UCSD-AML1 (cell line): ENCODE data around the gene PIGR.
A peak's percentile ranks its signal among the peaks of the same experiment; 100 is the strongest.

ENCODE experiments used
- DNase-seq: peaks from one replicate; lab custom pipeline; 2025; ENCODE audit not compliant: unreplicated experiment; lab: John Stamatoyannopoulos, UW

The PIGR gene

DNA sequence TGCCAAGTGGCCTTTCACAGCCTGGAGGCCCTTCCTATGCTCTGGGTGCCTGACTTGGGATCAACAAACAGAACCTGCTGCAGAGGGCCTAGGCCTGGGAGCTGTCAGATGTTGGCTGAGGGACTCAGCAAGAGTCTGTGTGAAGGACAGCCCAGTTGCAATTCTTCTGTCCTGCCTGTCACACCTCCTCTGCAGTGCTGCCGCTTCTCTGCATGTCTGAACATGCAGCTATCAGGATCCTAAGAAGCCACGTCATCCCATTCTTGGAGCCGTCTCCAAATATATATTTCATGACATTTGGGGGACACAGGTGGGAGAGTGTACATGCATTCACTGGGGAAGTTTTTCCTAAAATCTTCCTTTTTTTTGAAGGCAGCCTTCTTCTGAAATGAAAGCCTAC, 15.4 kb upstream of the PIGR start:
- no peak for DNase-seq

DNA sequence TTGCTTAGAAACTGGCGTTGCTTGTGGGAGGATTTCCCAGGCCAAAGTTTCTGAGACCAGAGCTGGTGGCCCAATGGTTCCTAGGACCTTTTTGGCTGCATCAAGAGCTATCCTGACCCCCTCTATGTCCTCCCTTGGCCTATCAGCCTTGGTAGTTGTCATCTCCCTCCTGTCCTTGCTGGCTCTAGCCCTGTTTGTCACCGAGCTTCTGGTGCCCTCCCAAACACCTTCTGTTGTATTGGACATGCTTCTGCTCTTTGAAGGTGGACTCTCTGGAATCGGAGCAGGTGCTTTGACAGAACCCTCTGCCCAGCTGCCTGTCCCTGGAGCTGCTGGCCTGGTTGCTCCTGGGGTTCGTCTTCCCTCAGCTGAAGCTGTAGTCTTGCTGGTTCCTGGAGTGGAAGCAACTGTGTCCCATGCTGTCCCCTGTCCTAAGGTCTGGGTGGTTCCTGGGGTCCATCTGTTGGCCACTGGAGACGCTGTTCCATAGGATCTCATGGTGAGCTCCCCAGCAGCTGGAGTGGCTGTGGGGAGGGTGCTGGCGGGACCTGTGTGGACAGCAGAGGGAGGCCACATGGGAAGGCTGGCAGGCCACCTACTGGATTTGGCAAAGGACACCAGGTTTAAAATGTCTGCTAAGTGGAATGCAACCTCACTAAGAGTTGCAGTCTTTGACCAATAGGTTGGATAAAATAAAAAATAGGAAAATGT, 14.6 kb upstream of the PIGR start:
- no peak for DNase-seq

DNA sequence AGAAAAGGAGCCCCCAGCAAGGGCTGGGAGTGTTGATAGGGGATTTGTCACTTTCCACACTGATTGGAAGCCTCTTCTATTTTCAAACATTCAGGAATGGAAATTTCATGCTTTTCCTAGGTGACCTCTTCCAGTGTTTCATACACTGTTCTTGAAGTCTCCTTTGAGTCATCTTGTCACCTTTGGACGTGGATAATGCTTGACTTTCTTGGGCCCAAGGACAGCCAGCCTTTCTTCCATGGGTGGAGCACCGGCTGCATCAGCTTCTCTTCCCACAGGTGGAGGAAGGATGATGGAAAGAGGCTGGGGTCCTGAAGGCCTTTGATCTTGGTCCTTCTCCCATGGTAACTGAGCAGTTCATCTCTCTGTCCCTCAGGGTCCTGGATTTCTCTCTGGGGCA, 11.9 kb upstream of the PIGR start:
- DNase-seq, result no peak

DNA sequence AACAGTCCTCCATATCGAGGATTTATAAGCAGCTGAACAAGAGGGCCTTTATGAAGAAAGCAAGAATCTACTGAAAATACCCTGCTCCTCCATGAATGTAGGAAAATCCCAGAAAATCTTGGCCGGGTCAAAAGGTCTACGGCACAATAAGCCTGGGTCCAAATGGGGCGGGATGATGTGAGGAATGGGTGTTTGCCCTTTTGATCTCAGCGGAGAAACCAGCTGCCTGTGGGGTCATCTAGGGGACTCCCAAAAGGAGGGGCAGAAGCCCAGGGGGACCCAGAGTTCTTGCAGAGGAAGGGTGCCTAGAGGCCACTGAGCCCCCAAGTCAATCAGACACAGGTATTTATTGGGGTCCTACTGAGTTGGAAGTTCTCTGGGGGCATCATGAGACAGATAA, 11.4 kb upstream of the PIGR start:
- no peak for DNase-seq

DNA sequence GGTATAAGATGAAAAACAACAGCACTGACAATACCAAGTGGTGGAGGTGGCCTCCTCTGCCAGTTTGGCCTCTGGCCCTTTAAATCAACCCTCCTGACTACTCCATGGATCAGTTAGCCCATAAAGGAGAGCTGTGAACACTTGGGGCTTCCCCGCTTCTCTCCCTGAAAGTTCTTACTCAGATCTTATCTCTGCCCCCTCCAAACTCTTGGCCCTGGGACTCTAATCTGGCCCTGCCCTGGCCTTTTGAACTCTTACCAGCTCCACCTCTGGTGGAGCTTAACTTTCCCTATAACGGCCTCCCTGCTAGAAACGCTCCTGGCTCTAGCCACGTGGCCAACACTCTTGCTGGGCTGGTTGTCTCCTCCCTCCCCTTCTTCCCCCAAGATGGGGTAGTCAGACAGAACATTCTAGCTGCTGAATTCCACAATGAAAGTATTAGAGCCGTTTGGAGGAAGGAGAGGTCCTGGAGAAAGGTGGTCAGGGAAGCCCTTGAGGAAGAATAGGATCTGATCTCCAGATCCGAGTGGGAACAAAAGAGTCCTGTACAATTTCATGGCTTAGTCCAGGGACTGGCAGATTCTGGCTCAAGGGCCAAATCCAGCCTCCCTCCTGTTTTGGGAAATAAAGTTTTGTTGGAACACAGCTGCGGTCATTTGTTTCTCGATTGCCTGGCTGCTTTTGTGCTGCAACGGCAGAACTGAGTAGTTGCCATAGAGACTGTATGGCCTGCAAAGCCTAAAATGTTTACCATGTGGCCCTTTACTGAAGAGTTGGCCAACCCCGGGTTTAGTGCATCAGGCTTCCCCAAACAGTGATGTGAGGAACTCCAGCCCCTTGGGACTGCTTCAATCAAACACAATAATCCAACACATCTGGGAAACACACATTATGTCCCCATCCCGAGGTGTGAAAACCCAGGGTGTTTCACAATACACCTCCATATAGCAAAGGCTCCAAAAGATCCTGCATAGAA, 9.5 kb upstream of the PIGR start:
- DNase-seq, result no peak

DNA sequence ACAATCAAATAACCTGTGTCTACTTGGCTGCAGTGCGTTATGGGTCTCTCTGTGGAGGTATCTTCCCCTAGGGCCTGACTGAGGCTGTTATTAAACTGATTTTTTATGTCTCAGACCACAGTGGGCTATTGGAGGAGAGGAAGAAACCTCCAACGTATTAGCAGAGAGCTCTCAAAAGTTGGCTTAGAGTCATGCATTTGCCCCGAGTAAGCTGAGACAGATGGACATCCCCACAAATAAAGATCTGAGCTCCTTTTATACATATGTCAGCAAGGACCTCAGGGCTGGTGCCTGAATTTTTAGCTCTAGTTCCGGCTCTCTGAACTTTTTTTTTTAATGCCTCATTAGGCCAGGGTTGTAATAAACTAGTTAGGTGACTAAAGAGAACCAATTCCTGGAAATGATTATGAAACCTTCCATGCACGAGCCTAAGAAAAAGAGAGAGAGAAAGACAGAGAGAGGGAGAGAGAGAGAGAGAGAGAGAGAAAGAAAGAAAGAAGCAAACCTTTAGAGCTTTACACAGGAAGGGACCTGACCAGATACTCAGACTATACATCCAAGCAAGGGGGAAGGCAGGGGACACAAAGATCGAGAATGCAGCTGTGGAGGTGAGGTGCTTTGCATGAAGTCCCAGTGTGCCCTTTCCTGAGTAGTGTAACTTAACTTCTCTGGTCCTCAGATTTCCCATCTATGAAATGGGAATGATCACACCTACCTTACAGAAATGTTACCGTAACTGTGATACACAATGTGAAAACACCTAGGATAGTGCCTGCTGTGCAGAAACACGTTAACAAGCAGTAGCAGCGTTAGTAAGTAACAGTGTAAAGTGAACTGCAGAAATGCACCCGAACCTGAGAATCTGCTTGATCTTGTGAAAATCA, 8.4 kb upstream of the PIGR start:
- no peak for DNase-seq

DNA sequence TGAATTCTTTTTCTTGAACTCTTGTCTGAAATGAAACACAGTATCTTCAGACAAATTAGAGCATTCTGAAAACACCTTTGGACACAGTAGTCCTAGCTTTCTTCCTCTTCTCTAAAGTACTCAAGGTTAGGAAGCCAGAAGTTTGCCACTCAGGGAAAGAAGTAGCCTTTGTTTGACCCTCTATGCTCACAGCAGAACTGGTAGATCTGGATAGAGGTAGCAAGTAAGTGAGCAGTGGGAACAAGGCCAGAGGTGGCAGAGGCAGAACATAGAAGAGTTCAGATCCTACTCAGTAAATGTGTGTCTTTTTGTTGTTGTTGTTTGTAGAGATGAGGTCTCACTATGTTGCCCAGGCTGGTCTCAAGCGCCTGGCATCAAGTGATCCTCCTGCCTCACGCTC, 7.4 kb upstream of the PIGR start:
- DNase-seq, result no peak

DNA sequence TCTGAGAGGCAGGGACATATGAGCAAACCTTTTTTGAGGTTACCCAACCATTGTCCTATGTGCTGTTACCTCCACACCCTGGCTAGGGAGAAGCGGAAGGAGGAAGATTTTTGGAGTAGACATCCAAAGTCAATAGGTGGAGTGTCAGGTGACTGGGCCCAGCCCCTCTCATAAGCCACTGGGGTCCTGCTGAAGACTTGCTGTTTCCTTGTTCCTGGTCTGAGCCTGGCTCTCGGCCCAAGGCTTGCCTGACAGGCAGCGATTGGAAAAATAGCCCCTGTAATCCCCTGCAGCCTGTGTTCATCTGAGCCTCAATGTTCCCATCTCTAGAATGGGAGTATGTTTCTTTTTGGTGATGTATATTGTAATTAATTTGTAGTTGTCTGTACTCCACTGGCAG, 6.9 kb upstream of the PIGR start:
- no peak for DNase-seq

DNA sequence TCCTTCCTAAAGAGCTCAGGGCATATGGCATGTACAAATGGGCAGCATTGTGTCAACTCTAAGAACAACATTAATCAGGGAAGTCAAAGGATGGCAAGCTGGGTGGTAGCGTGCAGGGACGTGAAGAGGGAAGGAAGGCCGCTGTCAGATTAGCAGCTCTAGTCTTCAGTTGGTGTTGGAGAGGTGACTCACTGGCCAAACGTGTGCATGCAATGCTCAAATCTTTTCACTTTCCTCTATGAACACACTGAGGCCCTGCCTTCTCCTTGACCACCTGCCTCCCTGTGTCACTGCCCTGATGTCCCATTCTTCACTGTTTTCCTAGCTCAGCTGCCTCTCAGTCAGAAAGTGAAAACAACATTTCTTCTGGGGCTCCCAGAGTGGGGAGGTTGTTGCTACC, 5.9 kb upstream of the PIGR start:
- peak; percentile 43 for DNase-seq

DNA sequence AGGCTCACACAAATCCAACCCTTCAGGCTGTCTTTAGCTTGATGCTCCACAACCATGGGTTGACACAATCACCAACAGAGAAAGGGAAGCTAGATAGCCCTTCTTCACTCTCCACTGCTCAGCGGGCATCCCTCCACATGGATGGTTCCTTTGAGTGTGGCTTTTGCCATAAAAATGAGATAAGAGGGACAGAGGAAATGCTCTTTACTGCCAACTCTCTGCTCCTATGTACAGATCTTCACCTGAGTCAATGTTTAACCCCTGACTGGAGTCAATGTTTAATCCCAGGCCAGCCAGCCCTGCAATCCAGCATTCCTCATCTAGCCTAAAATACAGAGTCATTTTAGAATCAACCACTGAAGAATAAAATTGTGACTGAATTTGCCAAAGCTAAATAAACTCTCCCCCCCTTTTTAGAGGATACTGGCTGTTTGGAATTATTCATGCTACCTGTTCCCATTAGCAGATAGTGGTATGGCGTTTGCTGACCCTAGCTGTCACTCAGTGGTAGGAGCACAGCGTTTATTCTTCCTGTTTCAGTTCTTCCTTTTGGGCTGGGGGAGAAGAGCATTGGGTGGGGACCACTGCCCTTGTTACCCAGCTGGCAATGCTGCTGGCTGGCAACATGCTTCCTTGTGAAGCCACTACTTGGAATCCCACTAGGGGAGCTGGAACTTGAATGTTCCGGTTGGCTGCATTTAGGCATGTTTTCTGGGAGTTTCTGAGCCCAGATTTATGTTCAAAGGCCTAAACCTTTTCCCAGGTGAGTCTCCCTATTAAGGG, 5.2 kb upstream of the PIGR start:
- no peak for DNase-seq

DNA sequence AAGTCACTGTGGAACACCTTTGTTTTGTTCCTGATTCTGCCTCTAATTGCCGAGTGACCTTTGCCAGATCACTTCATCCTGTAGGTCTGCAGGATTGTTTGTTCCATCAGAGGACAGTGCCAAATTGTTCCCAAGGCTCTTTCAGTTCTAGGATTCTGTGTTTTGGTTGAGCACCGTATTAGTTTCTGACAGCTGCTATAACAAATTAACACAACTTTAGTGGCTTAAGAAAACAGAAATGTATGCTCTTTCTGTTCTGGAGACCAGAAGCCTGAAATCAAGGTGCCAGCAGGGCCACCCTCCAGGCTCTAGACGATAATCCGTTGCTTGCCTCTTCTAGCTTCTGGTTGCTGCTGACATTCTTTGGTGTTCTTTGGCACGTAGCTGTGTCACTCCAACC, 3.4 kb upstream of the PIGR start:
- no peak for DNase-seq

DNA sequence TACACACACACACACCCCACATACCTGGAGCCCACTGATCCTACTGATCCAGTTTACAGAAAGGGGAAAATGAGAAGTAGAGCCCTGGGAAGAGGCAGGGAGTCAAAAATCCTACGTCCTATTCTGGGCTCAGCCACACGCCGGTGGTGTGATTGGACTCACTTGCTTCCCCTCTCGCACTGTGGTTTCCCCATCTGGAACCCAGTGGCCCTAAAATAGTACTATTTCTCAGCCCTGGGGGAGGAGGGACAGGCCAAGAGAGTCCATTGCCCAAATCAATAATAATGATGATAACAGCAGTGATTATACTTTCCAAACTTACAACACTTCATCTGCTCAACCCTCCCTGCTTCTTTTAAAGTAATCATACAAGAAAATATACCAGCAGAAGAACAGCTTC, 2.9 kb upstream of the PIGR start:
- DNase-seq, result no peak

DNA sequence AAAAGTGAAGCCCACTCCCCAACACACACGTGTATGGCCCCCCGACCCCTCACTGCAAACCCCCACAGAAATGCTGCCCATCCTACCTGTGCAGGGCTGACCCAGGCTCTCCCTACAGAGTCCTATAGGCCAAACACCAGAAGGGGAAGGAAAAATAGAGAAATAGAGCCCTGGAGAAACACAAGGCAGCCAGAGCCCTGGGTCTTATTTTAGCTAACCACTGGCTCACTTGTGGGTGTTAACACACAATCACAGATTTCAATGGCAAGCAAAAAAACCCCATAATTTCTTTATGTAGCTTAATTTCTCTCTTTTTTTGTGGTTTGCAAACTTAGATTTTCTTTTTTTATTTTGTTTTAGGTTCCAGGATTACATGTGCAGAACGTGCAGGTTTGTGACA, 989 bp upstream of the PIGR start:
- no peak for DNase-seq

DNA sequence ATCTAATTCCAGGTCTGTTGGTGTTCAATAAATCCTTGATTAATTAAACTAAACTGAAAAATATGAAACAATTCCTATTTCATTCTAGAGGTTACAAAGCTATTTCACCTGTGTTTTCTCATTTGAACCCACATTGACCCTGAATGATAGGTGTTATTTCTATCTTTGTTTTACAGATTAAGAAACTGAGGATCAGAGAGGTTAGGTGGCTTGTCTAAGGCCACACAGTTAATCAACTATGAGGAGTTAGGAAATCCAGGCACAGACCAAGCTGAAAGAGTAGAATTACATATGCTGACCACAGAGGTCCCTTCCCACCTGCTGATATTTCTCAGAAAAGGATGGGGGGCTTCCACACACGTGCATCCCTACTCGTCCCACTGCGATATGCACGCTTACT, 487 bp downstream of the PIGR start:
- no peak for DNase-seq

DNA sequence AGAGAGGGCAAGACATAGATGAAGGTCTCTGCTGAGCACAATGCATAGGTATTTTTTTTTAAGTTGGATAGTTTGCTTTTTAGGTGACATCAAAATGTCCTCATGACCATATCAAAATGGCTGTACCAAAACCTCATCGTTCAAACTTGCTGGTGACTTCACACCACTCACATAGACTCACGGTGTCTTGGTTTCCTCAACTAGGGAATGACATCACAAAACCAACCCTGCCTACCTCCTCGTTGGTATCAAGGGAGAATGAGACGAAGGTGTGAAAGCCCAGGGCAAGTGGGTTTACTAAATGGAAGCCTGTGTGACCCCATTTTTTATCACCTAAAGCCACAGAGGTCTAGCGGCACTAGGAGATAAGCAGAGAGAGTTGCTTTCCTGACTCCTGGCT, 1.6 kb downstream of the PIGR start:
- DNase-seq, result no peak

DNA sequence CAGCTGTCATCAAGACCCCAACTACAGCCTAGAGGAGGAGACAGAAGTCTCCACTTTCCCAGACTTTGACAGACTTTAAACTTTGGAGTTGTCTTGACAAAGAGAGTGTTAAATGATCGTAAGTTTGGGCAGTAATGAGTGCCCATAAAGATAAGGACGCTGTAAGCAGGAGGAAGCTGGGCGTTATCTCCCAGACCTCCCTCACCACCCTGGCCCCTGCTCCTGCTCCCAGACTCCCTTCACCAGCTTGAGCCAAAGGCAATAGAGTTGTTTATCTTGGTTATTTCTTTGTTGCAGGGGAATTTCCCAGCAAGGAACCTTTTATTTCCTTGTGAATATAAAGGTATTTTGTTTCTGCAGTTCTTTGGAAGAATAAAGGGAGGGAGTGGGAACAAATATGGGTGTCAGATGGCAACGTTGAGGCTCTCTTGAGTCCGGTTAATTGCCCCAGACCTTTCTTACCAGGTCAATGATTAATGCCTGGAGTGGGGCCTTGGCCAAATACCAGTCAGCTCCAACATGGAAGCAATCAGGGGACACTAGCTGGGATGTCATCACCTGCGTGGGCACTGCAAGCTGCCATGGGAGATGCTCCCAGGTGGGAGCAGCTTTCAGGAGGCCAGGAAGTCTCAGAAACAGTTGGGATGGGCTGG, 4.4 kb downstream of the PIGR start:
- no peak for DNase-seq

DNA sequence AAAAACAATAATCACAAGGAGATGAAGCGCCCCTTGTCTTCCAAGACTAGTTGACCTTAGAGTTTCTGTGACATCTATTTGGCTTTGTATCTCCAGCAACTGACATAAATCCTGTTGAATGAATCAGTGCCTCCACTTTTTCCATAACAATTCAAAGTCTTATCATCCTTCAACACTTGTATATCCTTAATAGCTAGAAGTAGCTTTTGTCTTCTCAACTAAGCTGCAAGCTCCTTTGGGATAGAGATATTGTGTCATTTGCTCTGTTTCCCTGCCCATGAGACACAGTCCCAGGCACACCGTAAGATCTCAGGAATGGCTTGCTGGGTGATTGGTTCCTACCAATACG, 5.7 kb downstream of the PIGR start:
- DNase-seq, result no peak

DNA sequence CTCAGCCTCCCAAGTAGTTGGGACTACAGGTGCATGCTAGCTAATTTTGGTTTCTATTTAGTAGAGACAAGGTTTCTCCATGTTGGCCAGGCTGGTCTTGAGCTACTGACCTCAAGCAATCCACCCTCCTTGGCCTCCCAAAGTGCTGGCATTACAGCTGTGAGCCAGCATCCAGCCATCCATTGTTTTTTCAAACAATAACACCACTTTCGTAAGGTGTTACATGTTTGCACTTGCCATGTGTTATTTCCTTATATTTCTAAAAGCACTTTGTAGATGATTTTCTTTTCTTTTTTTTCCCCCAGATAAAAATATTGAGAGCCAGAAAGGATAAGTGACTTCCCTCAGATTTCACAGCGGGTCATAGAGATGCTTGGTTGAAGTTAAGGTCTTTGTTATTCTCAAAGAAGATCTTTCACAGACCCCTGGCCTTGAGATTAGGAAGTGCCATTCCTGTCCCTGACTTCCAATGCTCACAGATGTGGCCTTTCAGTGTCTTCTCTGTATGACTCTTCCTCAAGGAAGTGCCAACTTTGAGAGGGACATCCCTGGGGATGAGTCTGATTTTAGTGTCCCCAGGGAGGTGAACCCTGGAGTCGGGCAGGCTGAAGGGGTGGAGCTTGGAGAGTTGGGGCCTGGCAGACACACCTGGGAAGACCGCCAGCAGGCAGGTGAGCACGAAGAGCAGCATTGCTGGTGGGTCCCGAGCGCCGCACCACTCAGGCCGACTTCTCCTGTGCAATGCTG, 6.3 kb downstream of the PIGR start:
- DNase-seq, result no peak

DNA sequence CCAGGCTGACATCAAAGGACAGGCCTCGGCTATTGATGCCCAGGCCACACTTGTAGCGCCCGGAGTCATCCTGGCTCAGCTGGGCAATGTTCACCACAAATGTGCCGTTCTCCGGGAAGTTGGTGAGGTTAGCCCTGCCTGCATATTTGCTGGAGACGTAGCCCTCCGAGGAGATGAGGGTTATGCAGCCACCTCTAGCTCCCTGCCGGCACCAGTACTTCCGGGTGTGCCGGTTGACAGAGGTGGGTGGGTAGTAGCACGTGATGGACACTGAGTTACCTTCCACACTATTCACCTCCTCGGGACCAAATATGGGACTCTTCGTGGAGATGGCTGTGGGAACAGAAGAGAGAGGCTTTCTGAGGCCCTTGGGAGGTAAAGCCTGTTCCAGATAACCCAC, 7.1 kb downstream of the PIGR start:
- DNase-seq, result no peak

DNA sequence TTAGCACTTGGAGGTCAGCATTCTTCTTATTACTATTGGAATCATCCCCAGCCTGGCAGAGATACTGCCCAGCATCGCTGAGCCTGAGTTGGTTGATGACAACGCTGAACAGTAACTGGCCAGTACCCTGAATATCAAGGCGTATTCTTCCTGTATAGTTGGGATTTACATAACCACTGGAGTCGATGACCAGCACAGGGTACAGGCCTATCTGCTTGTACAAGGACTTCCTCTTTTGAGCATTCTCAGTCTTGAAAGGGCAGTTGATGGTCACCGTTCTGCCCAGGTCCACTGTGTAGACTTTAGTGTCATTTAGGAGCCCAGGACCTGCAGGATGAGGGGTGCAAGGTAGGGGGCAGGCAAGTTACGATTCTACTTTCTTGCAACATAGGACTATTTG, 8.8 kb downstream of the PIGR start:
- DNase-seq, result no peak
